Measurements from ENCODE around the gene TMPRSS4.

Gene TMPRSS4

GRCh38 chr11:118105657-118106305, 28.9 kb downstream of the TMPRSS4 start:
- no peak for TF ChIP-seq CTCF (IDR thresholded peaks at IDR 0.05; ENCODE audit: low read depth, low read length)
- Histone ChIP-seq H3K4me1 (no peaks in the 10 kb centered on the region), H3K36me3 (no peaks in the 10 kb centered on the region), H3K4me3 (ENCODE audit: low read depth, low read length) (no peak overlapping the region), H3K9me3 (no peaks in the 10 kb centered on the region), H3K27me3 (peaks cover 18% of the 10 kb centered on the region)
- DNase-seq, result no peak

GRCh38 chr11:118106789-118107335, 30.0 kb downstream of the TMPRSS4 start:
- no peak for DNase-seq
- no peaks in the 10 kb centered on the region for H3K4me1 ChIP-seq
- no peaks in the 10 kb centered on the region for H3K9me3 ChIP-seq
- H3K4me3 ChIP-seq (ENCODE audit: low read depth, low read length), result no peak overlapping the region
- H3K27me3 ChIP-seq, result peaks cover 18% of the 10 kb centered on the region
- TF ChIP-seq CTCF (IDR thresholded peaks at IDR 0.05; ENCODE audit: low read depth, low read length), result no peak
- H3K36me3 ChIP-seq, result no peaks in the 10 kb centered on the region

- no peaks in the 10 kb centered on the region for H3K4me1 ChIP-seq
- H3K4me3 ChIP-seq (ENCODE audit: low read depth, low read length), result no peak overlapping the region
- peaks cover 18% of the 10 kb centered on the region for H3K27me3 ChIP-seq
- no peak for TF ChIP-seq CTCF (IDR thresholded peaks at IDR 0.05; ENCODE audit: low read depth, low read length)
- H3K36me3 ChIP-seq, result no peaks in the 10 kb centered on the region
- no peaks in the 10 kb centered on the region for H3K9me3 ChIP-seq
- no peak for DNase-seq
These were observed 31.6 kb downstream of the TMPRSS4 start for GRCh38 chr11:118108513-118108912.

- DNase-seq, result no peak
- no peaks in the 10 kb centered on the region for H3K4me1 ChIP-seq
- H3K27me3 ChIP-seq, result peaks cover 18% of the 10 kb centered on the region
- no peaks in the 10 kb centered on the region for H3K9me3 ChIP-seq
- no peak for TF ChIP-seq CTCF (IDR thresholded peaks at IDR 0.05; ENCODE audit: low read depth, low read length)
- no peak overlapping the region for H3K4me3 ChIP-seq (ENCODE audit: low read depth, low read length)
- H3K36me3 ChIP-seq, result no peaks in the 10 kb centered on the region
These were observed 32.4 kb downstream of the TMPRSS4 start for GRCh38 chr11:118109231-118109630.

GRCh38 chr11:118111019-118111743, 34.3 kb downstream of the TMPRSS4 start:
- TF ChIP-seq CTCF (IDR thresholded peaks at IDR 0.05; ENCODE audit: low read depth, low read length), result no peak
- no peaks in the 10 kb centered on the region for H3K9me3 ChIP-seq
- no peaks in the 10 kb centered on the region for H3K36me3 ChIP-seq
- no peak overlapping the region for H3K4me3 ChIP-seq (ENCODE audit: low read depth, low read length)
- no peaks in the 10 kb centered on the region for H3K4me1 ChIP-seq
- no peak for DNase-seq
- peaks cover 21% of the 10 kb centered on the region for H3K27me3 ChIP-seq

- Histone ChIP-seq H3K4me1 (no peaks in the 10 kb centered on the region), H3K27me3 (peaks cover 21% of the 10 kb centered on the region), H3K4me3 (ENCODE audit: low read depth, low read length) (no peak overlapping the region), H3K36me3 (no peaks in the 10 kb centered on the region), H3K9me3 (no peaks in the 10 kb centered on the region)
- no peak for TF ChIP-seq CTCF (IDR thresholded peaks at IDR 0.05; ENCODE audit: low read depth, low read length)
- DNase-seq, result no peak
These were observed 34.8 kb downstream of the TMPRSS4 start for GRCh38 chr11:118111744-118112035.

Data from BE2C (cell line).